HT1080 (cell line): ENCODE measurements around the gene PITX2. TPM values are rescaled to one million over a fixed set of nuclear protein-coding genes. Genes with fewer than 3 reads are reported as not detected.

Experiments
- DNase-seq: peaks from one replicate; pipeline ENCODE4 v3.0.0-alpha.2; 2015; ENCODE audit warnings: low read depth
- total RNA-seq: library from RNA; depleted of rRNA; stranded (reverse); fragments of >200 nt; shearing (Covaris generic); gene quantifications from 2 replicates; pipeline ENCODE4 v1.2.3, GENCODE V29; 2014

The PITX2 gene
- total RNA-seq, 1 experiment from 2014 or later = 7.1 TPM

DNA sequence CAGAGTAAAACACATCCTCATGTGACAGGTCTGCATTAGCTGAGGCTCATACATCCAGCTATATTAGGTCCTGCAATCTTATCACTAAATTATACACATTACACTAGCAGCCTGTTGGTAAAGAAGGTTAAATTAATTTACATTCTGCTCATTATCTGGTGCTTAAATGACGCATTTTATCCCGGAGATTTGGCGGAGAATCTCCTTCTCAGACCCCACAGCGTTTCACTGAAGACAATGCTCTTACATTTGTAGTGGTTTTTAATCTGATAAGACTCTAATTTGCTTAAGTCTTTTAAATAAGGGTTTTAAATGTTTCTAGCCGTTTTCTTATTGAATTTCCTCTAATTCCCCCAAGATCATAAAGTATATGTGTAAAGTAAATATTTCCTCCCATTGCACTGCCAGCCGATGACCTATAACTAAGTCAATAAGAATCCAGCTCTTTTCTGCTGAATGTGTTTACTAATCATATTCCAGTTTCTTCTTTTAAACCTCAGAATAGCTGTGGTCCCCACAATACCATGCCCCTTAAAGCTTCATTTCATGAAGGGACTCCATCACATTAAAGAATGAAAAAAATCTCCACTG, 2.1 kb upstream of the PITX2 start:
- DNase-seq = no peak

DNA sequence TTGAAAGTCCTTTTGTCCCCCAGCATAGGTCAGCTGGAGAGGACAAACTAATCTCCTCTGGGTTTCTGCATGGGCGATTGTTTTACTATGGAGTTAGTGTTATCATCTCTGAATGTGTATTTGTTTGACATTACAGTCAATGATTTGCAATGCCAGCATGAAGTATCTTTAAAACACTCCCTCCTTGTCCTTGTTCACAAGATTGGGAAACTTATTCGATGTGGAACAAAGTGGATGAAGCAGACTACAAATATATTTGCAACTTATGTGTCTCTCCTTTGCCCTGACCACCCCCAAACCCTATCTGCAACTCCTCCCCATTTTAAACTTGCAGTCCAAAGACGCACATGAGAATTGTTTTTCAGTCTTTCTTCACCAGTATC, 1.5 kb upstream of the PITX2 start:
- no peak for DNase-seq

DNA sequence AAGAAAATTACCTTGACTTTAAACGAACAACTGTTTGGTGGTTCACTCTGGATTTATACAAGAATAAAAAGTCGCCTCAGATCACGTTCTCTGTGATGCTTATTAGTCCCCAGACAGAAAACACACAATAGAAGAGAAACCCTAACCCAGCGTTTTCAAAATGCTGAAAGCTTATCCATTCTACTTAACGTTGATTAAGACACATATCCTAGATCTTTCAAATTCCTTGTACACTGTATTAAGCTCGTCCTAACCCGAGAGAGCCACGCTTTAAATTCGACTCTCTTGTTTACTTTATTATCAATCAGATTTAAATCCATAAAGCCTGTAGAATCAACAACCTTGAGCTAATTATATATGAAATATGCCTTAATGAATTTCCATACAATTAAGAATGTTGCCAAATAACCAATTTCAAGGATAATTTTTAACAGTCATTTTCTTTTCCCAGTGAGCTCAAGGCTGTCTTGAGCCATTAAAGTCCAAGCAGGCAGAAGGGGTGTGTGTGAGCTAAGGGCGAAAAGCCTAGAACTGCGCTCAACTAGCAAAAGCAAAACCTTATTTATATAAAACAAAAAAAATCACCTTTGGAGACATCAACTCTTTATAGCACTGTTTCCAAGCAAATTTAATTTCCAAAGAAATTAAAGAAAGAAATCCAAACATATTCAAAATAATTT, 981 bp upstream of the PITX2 start:
- DNase-seq = no peak

DNA sequence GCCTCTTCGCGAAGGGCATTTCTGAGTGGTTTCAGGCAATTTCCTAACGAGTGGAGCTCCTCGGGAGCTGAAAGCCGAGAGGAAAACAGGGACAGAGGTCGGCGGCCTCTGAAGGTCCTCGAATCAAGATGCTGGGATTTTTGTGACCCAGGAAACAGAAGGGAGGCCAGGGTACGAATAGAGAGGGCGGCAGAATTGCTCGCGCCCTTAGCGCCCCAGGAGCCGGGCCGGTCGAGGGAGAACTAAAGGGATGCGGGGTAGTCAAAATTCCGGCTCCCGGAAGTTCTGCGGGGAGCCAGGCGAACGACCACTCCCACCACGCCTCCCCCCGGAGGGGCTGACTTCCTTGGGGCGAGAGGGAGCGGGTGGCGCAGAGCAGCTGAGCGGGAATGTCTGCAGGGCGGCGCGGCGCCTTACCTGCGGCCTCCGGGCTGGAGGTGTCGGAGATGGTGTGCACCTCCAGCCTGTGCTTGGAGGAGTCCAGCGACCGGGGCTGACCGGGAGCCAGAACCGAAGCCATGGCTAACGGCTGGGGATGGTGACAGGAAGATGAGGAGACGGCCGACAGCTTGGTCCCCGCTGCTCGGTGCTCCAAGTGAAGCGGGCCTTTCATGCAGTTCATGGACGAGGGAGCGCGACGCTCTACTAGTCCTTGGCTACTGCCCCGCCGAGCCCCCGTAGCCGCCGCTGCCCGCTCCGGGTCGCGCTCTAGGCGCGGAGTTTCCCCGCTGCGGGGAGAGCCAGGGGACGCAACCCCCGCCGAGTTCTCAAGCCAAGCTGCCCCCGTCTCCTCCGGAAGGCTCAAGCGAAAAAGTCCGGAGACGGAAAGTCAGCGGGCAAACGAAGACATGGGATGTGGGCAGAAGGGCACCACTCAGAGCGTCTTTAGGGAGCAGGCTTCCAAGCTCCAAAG, 782 bp downstream of the PITX2 start:
- peak; percentile 27 for DNase-seq

DNA sequence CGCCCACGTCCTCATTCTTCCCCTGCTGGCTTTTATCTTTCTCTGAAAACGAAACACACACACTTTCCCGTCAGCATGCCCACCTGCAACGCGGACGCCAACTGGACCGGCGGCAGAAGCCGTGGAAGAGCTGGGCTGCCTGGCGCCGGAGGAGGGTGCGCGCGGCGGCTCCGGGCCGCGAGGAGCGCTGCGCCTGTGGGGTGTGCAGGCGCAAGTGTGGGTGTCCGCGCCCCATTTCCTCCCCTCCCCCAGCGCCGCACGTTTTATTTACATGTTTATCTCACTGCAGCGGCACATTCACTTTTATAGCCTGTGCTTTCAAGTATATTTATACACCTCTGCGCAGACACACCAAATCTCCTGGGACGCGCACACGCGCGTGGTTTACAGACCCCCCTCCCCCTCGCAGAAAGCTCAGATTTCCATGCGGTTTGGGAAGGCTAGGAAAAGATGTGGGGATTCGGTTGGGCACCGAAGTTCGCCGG, 1.5 kb downstream of the PITX2 start:
- no peak for DNase-seq

DNA sequence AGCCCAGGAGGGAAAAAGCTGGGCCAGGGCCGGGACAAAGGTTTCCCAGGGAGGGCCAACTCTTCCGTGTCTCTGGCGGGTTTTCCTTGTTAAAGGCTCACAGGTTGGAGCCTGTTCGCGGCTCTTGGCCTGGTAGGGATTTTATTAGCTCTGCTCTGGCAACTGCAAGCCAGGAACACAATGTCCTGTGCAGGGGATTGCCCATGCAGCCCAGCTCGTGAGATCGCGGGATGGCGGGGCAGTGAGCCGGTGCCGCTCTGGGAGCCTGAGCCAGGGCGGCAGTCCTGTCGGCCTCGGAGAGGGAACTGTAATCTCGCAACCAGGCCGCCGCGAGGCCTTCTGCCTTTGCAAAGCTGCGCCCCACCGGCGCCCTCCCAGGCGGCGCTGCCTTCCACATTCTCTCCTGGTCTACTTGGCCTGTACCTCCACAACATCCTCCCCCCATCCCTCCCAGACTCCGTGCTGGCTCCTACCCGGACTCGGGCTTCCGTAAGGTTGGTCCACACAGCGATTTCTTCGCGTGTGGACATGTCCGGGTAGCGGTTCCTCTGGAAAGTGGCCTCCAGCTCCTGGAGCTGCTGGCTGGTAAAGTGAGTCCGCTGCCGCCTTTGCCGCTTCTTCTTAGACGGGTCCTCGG, 2.1 kb downstream of the PITX2 start:
- no peak for DNase-seq

DNA sequence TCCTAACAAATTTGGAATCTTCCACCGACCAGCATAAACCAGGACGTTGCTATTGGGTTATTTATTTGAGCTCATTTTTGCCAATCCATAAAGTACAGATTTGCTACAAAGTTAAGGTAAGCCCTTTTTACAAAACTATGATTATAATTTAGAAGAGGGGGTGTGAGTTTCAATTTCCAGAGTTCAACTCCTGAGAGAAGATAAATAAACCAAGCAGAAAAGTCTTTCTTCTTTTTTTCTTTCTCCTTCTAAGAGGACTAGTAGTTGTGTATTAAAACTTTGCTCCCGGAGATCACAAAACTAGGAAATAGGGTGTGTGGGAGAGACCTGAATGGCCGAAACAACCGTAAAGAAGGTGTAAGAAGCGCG, 2.6 kb downstream of the PITX2 start:
- DNase-seq = no peak

DNA sequence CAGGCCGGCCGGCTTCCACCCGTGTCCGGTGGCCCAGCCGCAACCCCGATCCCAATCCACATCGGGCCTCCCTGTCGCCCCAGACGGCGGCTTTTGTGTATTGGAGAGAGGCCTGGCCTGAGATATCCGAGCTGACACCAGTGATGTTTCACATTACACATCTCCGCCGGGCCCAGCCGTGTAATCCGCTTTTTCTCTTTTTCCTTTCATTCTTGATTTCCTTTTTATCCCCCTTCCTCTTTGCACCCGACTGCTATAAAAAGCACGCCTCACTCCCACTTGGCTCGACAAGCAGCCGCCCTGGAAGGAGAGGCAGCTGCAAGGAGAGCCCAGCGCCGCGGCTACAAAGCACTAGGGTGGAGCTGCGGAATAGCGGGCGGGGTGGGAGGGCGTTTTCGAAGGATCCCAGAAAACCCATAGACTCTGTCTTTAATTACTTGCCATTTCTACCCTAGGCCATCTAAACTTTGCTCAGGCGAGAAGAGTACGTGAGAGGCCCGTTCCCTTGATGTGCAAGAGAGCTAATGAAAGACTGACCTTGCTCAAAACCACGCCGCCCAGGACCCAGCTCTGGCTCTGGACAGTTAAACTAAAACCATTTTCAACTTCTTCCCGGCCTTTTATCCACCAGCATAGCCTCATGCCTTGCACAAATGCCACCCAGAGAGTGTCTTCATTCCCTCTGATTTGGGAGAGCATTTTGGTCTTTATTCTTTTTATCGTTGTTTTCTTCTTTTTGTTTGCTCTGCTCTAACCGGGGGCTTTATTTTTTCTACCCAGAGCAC, 3.2 kb downstream of the PITX2 start:
- no peak for DNase-seq

DNA sequence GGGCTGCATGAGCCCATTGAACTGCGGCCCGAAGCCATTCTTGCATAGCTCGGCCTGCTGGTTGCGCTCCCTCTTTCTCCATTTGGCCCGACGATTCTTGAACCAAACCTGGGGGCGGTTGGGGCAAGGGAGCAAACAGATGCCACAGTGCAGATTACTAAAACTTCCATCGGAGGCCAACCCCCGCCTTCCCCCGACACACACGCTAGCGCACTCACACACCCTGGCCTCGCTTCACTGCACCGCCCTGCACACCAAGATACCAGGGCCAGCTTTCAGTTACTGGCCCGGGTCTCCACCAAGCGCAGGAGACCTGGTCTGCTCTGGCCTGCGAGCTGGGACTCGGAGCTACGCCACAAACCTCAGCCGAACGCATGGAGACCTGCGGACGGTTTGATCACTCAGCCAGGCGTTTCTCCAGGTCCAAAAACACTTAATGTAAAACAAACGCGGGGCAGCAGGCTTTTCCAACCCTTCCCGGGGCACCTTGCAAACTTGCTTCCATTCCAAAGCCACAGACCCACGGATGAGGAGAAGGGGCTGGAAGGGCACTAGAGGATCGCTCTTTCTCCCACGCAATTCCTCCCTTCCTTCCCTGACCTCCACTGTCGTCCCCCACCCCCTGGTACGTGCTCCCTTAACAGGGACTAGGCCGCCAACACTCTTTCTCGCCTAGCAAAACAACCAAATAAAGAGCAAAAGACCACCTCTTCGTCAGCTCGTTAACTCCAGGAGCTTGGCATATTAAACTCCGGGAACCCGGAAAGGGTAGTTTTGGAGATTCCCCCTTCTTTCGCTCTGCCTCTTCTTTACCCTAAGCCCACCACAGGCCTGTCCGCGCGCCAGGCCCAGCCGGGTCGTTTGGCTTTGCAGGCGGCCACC, 4.1 kb downstream of the PITX2 start:
- no peak for DNase-seq

DNA sequence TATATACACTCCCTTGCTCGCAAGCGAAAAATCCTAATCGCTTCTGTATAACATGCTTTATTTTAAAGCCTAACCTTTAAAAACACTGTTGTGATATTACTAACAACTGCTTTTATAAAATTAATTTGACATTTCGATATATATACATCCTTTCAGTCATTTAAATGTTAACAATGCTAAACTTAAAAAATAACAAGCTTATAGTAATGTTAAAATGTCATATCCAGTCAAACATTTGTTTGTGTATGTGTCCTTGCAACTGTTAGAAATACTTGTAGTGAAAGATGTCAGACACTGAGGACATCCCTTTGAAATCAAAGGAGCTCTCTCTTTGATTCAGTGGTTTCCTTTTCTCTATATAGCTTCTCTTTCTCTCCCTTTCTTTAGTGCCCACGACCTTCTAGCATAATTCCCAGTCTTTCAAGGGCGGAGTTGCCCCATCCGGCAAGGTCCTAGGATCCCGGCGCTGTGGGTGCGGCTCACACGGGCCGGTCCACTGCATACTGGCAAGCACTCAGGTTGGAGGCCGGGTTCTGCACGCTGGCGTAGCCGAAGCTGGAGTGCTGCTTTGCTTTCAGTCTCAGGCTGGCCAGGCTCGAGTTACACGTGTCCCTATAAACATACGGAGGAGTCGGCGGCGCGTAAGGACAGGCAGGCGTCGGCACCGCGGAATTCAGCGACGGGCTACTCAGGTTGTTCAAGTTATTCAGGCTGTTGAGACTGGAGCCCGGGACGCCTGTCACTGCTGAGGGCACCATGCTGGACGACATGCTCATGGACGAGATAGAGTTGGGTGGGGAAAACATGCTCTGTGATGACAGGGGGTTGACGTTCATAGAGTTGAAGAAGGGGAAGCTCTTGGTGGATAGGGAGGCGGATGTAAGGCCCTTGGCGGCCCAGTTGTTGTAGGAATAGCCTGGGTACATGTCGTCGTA, 5.0 kb downstream of the PITX2 start:
- no peak for DNase-seq

DNA sequence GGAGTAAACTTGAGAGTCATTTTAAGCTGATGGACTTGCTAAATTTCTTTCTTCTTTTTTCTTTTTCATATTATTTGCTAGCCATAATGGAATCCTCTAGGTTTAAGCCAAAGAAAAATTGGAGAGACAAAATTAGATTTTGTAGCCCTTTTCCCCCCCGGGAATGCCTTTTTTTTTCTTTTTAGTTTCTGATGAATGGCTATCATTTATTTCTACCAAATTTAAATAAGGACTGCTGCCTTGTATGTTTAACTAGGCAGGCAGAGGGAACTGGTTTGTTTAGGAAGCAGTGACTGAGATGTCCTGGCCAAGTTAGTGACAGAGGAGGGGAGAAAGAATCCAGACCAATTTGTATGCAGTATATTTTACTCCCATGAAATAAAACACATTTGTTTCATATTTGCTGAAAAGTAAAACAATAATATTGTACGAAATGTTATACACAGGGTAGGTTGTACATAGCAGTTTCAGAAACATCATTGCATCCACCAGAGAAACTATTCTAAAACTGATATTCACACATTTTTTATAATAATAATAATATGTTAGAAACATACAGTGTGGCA, 5.7 kb downstream of the PITX2 start:
- DNase-seq = no peak

DNA sequence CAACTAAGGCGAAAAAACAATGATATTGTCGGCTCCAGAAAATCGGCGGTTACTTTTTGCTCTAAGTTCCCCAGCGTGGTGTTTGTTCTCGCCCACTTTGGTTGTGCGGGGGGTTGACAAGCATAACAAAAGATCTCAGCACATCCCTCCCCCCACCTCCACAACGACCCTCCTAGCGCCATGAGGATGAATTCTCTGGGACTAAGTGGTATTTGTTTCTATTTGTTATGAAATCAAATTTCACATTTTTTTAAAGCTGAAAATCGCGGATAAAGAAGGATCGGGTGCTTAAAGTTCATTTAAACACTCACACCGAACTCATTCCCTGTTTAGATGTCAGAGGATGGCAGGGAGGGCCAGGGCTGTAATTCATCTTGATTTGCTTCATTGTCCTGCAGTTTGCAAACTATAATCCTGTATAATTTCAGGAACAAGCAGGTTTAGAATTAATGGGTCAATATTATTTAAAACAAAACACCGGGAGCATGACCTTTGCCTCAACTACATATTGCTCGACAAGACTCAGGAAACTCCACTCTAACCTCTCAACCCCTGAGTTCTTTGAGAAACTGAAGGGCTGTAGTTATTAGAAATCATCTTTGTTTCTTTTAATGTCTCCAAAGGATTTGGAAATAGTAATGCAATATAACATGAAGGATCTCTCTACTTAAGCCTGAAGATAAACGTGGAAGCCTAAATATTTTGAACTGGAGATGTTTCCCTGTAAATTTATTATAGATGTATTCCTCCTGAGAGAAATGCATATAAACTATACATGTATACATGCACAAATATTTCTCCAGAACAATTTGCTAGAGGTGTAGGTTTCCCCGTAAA, 6.4 kb downstream of the PITX2 start:
- no peak for DNase-seq

DNA sequence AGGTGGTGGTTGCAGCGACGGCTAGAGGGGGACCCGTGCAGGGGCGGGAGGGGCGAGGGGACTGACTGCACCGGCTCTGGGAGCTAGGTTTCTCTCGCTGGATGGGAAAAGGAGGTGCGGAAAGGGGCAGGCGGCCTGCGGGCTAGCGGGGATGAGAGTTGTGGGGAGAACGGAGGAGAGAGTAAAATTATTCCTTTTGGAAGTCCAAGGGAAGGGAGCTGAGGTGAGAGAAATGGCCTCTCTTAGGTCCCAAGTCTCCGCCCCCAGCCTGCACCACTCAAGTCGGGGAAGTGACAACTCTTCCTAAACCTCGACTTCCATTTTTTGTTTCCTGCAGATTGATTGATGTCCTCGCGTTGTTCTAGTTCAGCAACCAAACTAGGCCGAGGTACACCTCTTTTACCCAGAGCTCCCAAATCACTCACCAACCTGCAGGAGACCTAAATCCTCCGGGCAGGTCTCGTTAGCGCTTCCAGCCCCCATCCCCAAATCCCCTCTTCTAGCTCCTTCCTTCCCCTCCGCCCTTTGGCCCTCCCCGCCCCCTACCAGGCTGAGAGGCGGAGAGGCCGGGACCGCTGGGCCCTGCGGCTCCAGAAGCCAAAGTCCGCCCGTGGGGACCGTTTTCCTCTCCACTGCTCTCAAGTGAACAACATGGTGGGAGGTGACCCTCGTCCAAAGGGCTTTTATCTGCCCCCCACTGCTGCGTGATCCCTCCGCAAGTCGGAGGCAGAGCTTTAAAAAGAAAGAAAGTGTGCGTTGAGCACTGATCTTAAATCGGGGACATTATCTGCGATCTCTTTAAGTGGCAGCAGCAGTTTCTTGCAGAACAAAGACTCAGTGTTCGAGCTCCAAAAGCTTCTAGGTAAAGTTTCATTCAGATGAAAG, 7.3 kb downstream of the PITX2 start:
- DNase-seq = no peak

DNA sequence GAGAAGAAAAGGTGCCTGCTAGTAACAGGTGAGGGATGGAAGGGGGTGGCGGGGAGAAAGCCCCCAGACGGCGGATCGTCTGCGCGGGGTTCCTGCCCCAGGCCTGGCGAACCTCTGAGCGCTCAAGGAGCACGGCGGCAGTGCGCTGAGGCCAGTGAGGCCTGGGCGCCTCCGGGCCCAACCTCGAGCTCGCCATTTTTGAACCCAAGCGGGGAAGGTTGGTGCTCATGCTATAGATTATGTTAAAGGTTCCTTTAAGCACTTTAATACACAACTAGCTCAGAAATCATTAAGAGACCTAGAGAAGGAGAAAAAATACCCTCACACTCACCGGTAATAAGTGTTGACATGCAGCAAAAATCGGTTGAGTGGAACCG, 7.9 kb downstream of the PITX2 start:
- DNase-seq = no peak

DNA sequence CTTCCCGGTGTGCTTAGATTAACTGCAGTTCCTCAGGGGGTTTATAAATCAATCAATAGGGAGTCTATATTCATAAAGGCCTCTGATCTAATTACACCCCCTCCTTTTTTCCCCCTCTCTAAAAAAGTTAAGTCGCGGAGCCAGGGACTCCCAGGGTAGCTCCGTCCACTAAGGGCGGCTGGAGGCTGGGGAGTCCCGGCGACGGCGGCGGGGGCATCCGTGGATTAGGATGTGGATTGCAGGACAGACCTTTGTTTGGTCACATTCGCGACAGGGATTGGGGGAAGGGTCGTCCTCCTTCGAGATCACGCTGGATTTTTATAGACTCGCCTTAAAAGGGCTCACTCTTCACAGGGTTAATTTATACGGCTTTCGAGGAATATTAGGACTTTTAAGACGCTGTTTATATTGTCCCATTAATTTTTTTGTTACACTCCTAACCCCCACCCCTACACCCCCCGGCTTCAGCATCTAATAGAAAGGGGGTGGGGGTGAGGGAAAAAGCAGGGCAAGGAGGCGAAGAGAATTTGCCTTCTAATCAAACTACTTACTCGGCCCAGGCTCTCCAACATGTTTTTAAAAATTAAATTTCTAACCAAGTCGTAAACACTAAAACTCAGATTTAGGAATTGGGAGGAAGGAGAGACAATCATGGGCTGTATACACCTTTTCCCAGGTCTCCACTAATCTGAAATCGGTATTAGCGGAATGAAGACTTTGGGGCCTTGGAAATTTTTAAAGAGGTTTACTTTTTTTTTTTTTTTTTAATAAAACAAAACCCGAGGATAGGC, 8.5 kb downstream of the PITX2 start:
- DNase-seq = no peak

DNA sequence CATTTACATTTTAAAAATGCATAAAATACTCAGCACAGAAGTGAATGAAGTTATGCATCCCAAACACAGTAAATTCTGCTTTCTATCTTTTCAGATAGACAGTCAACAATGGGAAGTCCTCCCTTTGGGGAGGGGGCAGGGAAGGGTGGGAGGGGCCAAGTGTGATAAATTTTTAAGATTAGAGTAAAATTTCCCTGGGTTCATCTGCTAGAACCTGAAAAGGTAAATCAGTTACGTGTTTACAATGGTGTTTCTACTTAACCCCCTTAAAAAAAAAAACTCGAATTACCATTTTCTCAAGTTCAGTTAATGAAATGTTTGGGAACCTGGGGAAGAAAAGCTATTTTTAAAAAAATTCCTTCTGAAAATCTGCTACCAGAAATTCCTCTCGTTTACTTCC, 9.1 kb downstream of the PITX2 start:
- DNase-seq = no peak
